Transverse colon (tissue), 4 donors: ENCODE measurements around the gene DYNLRB1. TPM values are rescaled to one million over a fixed set of nuclear protein-coding genes. Genes with fewer than 3 reads are reported as not detected.

ENCODE experiments used
- DNase-seq: peaks from one replicate; pipeline ENCODE4 v3.0.0-alpha.2; 2019
- H3K27ac ChIP-seq, 4 donors: fragments of 200-600 bp; sonication (generic); 2 replicates each; pipeline ENCODE4 v1.5.1; 2016 to 2018; ENCODE audit warnings: inconsistent platforms in 4 of 4
- H3K27me3 ChIP-seq: fragments of 200-600 bp; sonication (generic); 2 replicates; pipeline ENCODE4 v1.5.1; 2017; ENCODE audit warnings: inconsistent platforms
- H3K36me3 ChIP-seq, 4 donors: fragments of 200-600 bp; sonication (generic); 2 replicates each; pipeline ENCODE4 v1.5.1; 2017 to 2019; ENCODE audit warnings: inconsistent platforms in 4 of 4
- H3K4me1 ChIP-seq, 4 donors: fragments of 200-600 bp; sonication (generic); 2 replicates each; pipeline ENCODE4 v1.5.1; 2017 to 2020; ENCODE audit warnings: inconsistent platforms in 4 of 4
- H3K4me3 ChIP-seq, 4 donors: fragments of 200-600 bp; sonication (generic); 1 replicate in 1 of 4; 2 replicates in 3 of 4; pipeline versions ENCODE4 v1.5.1 to v1.6.1; 2017 to 2019; ENCODE audit warnings: inconsistent platforms in 4 of 4
- H3K9me3 ChIP-seq, 2 donors: fragments of 200-600 bp; sonication (generic); 2 replicates each; pipeline ENCODE4 v1.5.1; 2017 to 2019; ENCODE audit warnings: inconsistent platforms in 2 of 2
- CTCF ChIP-seq, 5 experiments: fragments of 200-600 bp in 3 of 5; fragments of 450-650 bp in 2 of 5; sonication (generic) in 3 of 5; IDR thresholded peaks; 1 replicate in 2 of 5; 2 replicates in 3 of 5; pipeline ENCODE4 v1.5.1; 2016 to 2017; ENCODE audit warnings: antibody characterized with exemption in 5 of 5, inconsistent platforms in 3 of 5, mild to moderate bottlenecking in 2 of 5, moderate library complexity in 1 of 5
- EP300 ChIP-seq: sonication (generic); formaldehyde crosslinking; IDR thresholded peaks from one replicate; pipeline ENCODE4 v1.6.1; 2017; ENCODE audit warnings: antibody characterized with exemption, low read depth
- POLR2A ChIP-seq: fragments of 450-650 bp; IDR thresholded peaks from one replicate; pipeline ENCODE4 v1.6.1; 2016; ENCODE audit warnings: antibody characterized with exemption, mild to moderate bottlenecking, moderate library complexity
- POLR2AphosphoS5 ChIP-seq, 3 donors: sonication (generic); formaldehyde crosslinking; IDR thresholded peaks; one replicate each; pipeline ENCODE4 v1.6.1; 2016; ENCODE audit warnings: antibody characterized with exemption in 3 of 3
- WGBS, 2 donors: methylation state at CpG; one replicate each; pipeline ENCODE4 v1.1.5; 2018; ENCODE audit warnings: low coverage in 1 of 2; 5-methylcytosine and 5-hydroxymethylcytosine counted together
- in situ Hi-C, 4 donors: fragments of 200-750 bp; cut with MboI; loops; one replicate each; pipeline versions ENCODE4 v1.15.0 to v1.15.1; 2017; ENCODE audit warnings: low sequenced_read_pairs in 3 of 4, low pct_ligation_motif_present in 1 of 4, low pct_unique_long_range_greater_than_20kb in 1 of 4
- intact Hi-C: fragments of 100-400 bp; cut with DNase I; formaldehyde crosslinking; loops from one replicate; pipeline ENCODE4 v1.15.1; 2023; ENCODE audit warnings: low total_unique reads
- total RNA-seq, 4 donors: library from RNA; depleted of rRNA; stranded (reverse); fragments of >200 nt; gene quantifications; one replicate each; pipeline ENCODE4 v1.1.0, GENCODE V29; 2016

The DYNLRB1 gene
- total RNA-seq, 4 donors from 2014 or later, result 80.8 to 178 (median 120) TPM

DNA sequence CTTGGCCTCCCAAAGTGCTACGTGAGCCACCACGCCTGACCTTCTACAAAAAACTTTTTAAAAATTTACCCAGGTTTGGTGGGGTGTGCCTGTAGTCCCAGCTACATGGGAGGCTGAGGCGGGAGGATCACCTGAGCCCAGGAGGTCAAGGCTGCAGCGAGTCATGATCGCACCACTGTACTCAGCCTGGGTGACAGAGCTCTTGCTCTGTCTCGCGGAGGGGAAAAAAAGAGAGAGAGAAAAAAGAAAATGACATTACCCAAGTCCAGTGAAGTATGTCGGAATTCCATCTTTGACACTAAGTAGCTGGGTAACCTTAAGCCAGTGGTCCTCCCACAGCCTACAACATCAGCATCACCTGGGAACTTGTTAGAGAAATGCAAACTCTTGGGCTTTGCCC, 23.5 kb downstream of the DYNLRB1 start:
- TF ChIP-seq POLR2A (no peak), EP300 (no peak), POLR2AphosphoS5 (IDR thresholded peaks at IDR 0.05) (no peak), CTCF (IDR thresholded peaks at IDR 0.05) (no peak)
- DNase-seq, result no peak
- WGBS, 2 donors, result 96 to 97% methylated on average over 6 to 8 of the region's 8 CpGs
- intact Hi-C loops (no loop called here), in situ Hi-C loops (no loop called here)
- H3K9me3 ChIP-seq, result no peaks in the 10 kb centered on the region
- H3K27me3 ChIP-seq, result no peaks in the 10 kb centered on the region
- no peak overlapping the region for H3K27ac ChIP-seq
- H3K4me1 ChIP-seq, result peaks cover 0 to 20% (median 10%) of the 10 kb centered on the region in 4 donors
- peaks cover 0 to 52% (median 11%) of the 10 kb centered on the region in 4 donors for H3K36me3 ChIP-seq
- no peak overlapping the region for H3K4me3 ChIP-seq

- Histone ChIP-seq H3K36me3 (peaks cover 0 to 42% (median 9%) of the 10 kb centered on the region in 4 donors), H3K27ac (no peak overlapping the region), H3K27me3 (no peaks in the 10 kb centered on the region), H3K9me3 (no peaks in the 10 kb centered on the region), H3K4me1 (peaks cover 0 to 20% (median 10%) of the 10 kb centered on the region in 4 donors), H3K4me3 (no peak overlapping the region)
- WGBS, 2 donors, result 87 to 89% methylated on average over 5 to 15 of the region's 15 CpGs
- DNase-seq, result no peak
- intact Hi-C loops (no loop called here), in situ Hi-C loops (no loop called here)
- no peak for TF ChIP-seq CTCF (IDR thresholded peaks at IDR 0.05)
- TF ChIP-seq POLR2AphosphoS5 (IDR thresholded peaks at IDR 0.05), result no peak
- no peak for TF ChIP-seq POLR2A
- TF ChIP-seq EP300, result no peak
These were observed 24.5 kb downstream of the DYNLRB1 start for GRCh38 chr20:34540596-34541263.

DNA sequence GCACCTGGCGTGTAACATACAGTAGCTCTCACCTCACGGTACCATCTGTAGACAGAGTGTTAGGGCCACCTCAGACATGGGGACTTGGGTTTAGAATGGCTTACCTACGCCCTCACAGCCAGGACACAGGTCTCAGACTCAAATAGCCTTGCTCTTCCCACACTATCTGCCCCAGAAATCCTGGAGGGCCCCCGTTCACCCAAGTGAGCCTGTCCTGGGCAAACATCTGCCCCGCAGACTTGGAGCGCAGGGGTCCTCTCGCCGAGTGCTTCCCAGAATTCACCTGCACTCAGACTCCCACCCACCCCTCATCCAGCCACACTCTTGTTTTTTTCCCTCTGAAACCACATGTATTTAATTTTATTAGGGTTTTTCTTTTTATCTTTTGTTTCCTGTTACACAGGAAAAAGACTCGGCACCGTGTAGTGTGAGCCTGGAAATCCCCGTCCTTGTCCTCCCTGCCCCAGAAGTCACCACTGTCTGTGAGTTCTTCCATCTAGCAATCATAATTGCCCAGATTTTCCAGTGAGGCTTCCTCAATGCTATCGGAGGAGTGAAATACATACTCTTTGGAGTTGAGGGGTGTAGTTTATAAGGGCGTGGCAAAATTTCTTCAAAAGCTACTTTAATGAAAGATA, 25.2 kb downstream of the DYNLRB1 start:
- H3K4me3 ChIP-seq, result no peak overlapping the region
- H3K4me1 ChIP-seq, result peaks cover 0 to 20% (median 10%) of the 10 kb centered on the region in 4 donors
- no peak overlapping the region for H3K27ac ChIP-seq
- peaks cover 0 to 36% (median 9%) of the 10 kb centered on the region in 4 donors for H3K36me3 ChIP-seq
- H3K27me3 ChIP-seq, result no peaks in the 10 kb centered on the region
- intact Hi-C loops (no loop called here), in situ Hi-C loops (no loop called here)
- no peak for DNase-seq
- 63 to 81% methylated on average over 6 to 13 of the region's 13 CpGs for WGBS, 2 donors
- TF ChIP-seq EP300 (no peak), POLR2AphosphoS5 (IDR thresholded peaks at IDR 0.05) (no peak)
- H3K9me3 ChIP-seq, result no peaks in the 10 kb centered on the region

DNA sequence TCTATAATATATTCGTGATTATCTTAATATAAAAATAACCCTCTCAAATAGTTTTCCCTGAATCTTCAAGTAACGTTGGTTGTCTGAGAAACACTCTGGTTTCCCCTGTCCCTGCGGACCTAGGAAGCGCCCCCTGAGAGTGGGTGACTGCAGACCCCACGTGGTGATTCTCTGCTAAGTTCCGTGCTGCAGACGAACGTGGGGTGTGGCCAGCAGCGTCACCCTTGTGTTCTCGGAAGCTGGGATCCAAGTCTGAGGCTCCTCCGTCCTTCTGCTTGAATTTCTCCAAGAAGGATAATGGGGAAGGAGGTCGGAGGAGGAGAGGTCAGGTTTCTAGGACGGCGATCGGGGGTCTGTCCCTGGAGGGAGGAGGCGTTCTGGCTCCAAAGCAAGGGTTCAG, 25.7 kb downstream of the DYNLRB1 start:
- no peaks in the 10 kb centered on the region for H3K27me3 ChIP-seq
- H3K9me3 ChIP-seq, result no peaks in the 10 kb centered on the region
- DNase-seq, result no peak
- in situ Hi-C loops, result no loop called here
- TF ChIP-seq EP300, result no peak
- TF ChIP-seq POLR2AphosphoS5 (IDR thresholded peaks at IDR 0.05), result no peak
- no peak for TF ChIP-seq POLR2A
- TF ChIP-seq CTCF (IDR thresholded peaks at IDR 0.05), result no peak
- peaks cover 0 to 20% (median 10%) of the 10 kb centered on the region in 4 donors for H3K4me1 ChIP-seq
- H3K4me3 ChIP-seq, result no peak overlapping the region
- H3K27ac ChIP-seq, result no peak overlapping the region
- 77 to 82% methylated on average over 6 to 16 of the region's 16 CpGs for WGBS, 2 donors
- intact Hi-C loops, result no loop called here
- H3K36me3 ChIP-seq, result peaks cover 0 to 31% (median 9%) of the 10 kb centered on the region in 4 donors
